Epithelial cell of prostate (primary cell): Measurements from ENCODE around the gene TMOD2.

Source experiments
- DNase-seq: peaks from one replicate; pipeline ENCODE4 v3.0.0-alpha.2; 2011; ENCODE audit warnings: low read depth, low spot score
- H3K27ac ChIP-seq: fragments of 450-650 bp; 2 replicates; pipeline ENCODE4 v1.5.1; 2017; ENCODE audit warnings: mild to moderate bottlenecking

TMOD2 gene

DNA sequence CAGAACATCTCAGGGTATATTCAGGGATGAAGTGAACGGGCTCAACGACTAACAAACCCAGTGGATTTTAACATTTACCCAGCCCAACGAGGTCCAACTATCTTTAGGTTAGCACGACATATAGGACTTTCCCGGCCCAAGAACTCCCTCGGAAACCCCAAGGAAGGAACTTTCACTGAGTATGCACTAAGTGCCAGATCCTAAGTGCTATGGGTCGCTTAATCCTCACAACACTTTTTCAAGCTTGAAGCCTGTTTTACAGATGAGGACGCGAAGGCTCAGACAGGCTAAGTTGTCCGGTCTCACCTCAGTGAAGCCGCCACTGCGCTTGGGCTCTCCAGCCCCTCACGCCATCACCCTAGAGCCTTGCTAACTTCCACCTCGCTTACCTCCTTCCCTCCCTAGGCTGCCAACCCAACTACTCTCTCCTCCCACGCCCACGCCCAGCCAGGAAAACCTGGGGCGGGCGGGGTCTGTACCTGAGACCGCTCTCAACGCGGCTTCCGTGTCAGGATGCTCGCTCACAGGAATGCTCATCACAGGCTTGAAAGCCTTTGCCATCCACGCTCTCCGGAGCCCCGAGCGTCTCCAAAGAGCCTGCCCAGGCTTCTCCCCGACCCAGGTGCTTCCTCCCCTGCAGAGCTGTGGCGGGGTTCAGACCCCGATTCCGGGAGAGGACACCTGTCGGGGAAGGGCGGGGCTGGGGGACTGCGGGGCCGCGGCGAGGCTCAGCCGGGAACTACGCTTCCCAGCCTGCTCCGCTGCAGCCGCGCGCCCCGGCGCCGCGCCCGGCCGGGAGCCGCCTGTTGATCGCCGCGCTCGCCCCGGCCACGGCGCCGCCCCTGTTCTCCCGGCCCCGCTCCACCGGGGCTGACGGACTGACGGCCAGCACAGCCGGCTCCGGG, at the start of gene TMOD2:
TMOD2 (plus strand) TSS at position 806 of the 905 bp plus-strand sequence. CDS start 14,845 bp downstream, outside the sequence.
- DNase-seq = no peak

DNA sequence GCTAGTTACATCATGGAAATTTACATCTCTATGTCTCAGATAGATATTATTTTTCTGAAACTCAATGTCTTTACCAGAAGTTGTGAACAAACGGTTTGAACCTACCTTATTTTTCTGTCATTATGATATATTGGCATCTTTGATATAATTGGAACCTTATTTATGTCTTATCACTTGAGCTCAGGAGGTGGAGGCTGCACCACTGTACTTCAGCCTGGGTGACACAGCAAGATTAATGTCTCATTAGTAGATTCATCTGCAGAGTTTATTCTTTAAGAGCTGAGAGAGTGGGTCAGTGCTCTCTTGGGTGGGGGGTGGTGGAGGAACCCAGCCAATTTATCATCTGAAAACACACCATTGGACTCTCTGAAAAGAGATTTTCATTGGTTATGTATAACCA, 48.7 kb upstream of the TMOD2 start:
- no peak for DNase-seq

More for the DNA sequence above, at the start of gene TMOD2:
- H3K27ac ChIP-seq = no peak within 1 kb of the TSS

DNA sequence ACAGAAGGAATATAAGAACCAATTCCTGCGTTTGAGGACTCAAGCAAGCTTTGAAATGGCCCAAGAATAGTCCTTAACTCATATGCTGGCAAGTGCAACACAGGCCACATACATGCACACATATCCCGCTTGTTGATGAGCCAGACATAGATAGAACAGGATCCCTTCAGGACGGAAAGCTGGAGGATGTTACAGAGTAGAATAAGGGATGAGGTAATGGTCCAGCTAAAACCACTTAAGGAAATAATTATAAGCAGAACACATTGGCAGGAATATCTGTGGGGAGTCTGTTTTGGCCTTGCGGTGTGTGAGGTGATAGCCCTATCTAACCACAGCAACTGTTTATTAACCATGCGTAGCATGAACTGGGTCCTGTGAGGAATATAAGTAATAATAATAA, 45.1 kb upstream of the TMOD2 start:
- H3K27ac ChIP-seq = no peak overlapping the region
- DNase-seq = no peak

More for the DNA sequence above, 48.7 kb upstream of the TMOD2 start:
- no peak overlapping the region for H3K27ac ChIP-seq

DNA sequence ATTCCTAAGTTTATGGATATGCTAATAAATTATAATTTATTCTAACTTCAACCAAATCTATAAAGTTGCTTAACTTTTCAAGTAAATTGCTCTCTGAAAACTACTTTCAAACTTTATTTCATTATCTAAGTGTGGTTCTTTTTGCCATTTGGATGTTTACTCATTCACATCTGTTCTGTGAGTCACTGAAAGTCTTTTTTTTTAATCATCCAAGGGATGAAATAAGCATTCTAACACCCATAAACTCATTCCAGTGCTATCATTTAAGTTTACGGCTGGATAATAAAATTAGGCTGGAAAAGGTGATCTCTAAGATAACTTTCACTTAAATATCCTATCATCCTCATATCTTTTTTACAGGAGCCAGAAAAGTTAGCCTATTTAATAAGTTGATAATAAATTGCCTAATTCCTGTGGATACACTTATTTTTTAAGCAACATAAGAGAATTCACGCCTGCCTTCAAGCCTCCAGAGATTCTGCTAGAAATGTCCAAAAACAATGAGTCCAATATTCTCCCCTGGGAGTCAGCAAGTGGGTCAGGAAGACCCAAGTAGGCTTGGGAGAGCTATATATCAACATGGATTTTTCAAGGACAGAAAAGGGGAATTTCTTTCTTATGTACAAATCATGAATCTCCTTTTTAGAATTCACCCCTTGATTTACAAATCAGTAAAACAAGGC, 44.3 kb upstream of the TMOD2 start:
- DNase-seq = no peak
- H3K27ac ChIP-seq = no peak overlapping the region

DNA sequence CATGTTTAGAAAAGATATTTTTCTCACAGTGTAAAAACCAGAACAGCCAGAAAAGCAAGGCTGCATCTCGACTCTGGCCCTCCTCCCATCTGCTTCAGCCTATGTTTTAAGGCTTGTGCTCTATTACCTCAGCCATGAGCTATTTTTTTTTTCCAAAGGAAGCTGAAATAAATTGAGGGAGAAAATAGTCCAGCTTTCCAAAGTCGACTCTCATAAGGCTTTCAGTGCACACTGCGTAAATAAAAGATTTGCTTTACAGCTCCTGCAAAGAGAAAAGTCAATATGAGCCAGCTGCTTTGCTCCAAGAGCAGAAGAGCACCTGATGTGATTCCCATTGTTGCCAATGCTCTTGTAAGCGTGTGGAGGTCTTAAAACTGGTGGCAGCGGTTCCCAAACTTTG, 43.4 kb upstream of the TMOD2 start:
- DNase-seq = no peak
- no peak overlapping the region for H3K27ac ChIP-seq

DNA sequence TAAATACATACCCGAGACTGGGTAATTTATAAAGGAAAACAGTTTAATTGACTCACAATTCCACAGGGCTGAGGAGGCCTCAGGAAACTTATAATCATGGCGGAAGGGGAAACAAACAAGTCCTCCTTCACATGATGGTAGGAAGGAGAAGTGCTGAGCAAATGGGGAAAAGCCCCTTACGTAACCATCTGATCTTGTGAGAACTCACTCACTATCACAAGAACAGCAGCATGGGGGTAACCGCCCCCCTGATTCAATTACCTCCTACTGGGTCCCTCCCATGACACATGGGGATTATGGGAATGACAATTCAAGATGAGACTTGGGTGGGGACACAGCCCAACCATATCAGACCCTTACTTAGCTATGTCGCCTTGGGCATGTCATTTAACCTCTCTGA, 42.4 kb upstream of the TMOD2 start:
- DNase-seq = no peak
- no peak overlapping the region for H3K27ac ChIP-seq

DNA sequence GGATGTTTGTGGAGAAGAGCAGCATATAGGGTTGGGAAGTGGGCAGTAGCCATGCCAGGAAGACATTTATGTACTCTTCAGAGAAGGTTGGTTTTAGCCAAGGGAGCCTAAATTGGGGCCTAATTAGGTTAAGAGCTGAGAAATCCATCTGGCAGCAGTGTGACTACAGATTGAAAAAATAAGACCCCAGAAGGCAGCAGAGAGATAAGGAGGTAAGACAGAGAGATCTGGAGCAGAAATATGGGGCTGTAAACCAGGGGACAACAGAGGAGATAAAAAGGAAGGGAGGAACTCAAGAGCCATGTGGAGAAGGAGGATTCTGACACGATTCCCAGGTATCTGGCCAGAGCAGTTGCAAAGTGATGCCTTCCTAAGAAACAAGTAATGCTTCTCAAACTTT, 37.2 kb upstream of the TMOD2 start:
- DNase-seq = no peak

DNA sequence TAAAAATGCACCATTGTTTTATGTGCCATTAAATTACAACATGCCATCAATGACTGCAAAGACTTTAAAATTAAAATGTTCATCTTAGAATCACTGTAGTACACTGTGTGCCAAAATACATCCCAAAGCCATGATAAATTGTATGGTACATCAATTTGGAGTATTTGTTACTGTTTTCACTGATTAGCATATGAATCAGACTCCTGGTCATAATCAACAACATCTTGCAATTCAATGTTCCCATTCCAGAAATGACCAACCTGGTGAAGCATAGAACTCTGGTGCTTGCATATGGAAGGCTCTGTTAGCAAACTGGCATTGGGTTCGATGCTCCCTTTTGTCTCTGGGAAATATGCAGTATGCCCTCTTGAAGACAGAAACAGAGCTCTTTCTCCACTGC, 36.5 kb upstream of the TMOD2 start:
- DNase-seq = no peak
- no peak overlapping the region for H3K27ac ChIP-seq

More for the DNA sequence above, 37.2 kb upstream of the TMOD2 start:
- H3K27ac ChIP-seq = no peak overlapping the region

DNA sequence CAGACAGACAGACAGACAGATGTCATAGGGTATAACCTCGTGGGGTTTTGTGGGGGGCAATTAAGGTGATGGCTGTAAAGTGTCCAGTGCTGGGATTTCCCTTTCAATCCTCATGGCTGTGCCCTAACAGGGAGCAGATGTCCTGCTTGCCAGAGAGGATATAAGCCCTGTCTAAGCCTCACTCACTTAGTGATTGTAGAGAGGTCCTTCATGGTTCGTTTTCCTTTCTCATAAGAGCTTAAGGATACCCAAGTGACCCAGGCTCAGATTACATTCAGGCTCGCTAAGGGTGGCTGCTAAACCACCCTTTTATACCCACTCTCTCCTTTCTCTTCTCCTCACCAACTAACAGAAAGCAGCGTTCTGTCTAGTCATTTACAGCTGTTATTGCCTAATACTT, 33.2 kb upstream of the TMOD2 start:
- H3K27ac ChIP-seq = no peak overlapping the region

DNA sequence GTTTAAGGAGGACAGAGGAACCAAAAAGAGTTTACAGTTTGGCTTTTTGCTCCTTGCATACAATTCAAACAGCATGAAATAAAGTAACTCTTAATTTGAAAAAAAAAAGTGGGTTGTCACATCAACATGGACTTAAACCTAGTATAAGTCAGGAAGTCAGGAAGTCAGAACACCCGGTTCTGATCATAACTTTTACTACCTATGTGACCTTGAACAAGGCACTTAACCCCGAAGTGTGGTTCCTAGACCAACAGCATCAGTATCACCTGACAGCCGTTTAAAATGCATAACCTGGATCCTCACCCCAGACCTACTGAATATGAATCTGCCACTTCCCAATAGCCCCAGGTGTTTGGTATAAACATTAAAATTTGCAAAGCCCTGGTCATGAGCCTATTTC, 32.7 kb upstream of the TMOD2 start:
- no peak overlapping the region for H3K27ac ChIP-seq
- DNase-seq = no peak

More for the DNA sequence above, 33.2 kb upstream of the TMOD2 start:
- no peak for DNase-seq

DNA sequence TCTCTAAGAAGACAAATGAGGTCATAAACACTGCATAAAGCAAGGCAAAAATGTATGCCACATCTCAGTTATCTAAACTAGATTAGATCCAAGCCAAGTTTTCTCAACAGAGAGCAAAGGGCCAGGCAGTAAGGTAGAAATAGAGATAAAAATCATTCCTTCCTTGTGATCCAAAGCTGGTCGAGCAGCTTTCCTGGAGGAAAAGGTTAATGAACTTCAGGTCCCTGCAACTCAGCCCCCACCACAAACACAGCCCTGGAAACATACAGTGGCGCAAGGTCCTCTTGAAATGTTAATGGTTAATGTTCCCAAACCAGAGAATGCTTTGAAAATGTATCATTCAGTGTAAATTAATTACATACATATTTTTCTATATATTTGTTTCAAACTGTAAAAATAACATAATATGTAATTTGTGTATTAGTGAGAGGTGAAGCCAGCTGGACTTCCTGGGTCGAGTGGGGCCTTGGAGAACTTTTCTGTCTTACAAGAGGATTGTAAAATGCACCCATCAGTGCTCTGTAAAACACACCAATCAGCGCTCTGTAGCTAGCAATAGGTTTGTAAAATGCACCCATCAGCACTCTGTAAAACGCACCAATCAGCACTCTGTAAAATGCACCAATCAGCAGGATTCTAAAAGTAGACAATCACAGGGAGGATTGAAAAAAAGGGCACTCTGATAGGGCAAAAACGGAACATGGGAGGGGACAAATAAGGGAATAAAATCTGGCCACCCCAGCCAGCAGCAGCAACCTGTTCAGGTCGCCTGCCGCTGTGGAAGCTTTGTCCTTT, 31.0 kb upstream of the TMOD2 start:
- DNase-seq = no peak
- no peak overlapping the region for H3K27ac ChIP-seq

DNA sequence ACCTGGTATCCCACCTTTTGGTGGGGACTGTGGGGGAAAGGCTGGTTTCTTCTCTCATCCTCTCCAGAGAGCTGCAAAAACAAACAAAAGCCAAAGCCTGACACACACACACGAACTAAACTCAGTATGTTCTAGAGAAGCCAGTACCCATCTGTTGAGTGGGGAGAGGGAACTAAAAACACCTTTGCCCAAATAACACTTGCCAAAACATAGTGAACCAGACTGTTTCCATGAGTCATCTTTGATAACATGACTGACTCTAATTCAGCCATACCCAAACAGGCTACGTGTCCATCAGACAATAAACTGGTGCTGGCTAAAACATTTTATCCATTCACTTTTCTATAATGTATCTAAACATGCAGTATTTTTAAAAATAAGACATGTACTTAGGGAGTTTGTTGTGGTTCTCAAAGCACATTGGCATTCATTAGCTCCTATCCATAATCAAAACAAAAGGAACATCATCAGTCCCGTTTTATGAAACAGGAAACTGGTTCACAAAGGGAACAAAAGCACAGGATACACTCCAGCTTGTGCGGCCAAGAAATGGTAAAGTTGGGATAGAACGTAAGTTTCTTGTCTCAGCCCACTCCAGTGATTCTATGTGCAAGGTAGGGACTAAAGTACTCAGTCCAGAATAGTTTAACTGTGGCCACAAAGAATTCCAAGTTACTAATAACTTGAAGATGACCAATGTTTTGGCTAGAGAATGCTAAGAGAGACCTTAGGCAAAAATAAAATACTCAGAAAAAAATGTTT, 30.0 kb upstream of the TMOD2 start:
- H3K27ac ChIP-seq = no peak overlapping the region
- no peak for DNase-seq

DNA sequence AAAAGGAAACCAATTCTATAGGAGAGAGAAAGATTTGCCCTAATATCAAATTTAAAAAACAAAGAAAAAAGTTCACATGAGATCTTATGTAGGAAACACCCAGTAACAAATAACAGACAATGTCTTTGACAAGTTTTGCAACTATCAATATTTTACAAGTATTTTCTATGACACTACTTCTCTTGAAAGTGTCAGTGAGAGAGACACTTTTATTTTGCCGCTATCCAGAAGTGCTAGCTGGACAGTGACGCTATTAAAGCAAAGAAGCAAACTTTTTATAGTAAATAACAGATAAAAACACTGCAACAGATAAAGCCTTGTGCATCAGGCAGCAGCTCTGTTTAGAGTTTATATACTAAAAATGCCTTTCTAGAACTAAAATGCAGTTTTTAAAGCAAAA, 27.2 kb upstream of the TMOD2 start:
- no peak overlapping the region for H3K27ac ChIP-seq
- no peak for DNase-seq

DNA sequence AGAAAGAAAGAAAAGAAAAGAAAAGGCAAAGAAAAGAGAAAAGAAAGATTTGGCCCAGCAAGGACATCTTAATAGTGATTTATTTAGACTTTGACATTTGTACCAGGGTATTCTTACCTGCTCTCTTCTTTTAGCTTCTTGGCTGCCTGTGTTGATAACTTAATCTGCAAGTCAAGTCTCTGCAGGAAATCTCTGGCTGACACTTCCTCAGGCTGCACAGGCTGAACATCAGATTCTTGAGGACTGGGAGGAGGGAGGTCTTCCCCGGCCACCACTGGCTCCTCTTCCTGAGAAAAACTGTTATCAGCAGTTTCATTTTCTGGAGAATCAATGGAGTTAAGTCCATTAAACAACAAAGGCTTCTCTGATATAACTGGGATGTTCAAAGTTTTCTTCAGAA, 26.7 kb upstream of the TMOD2 start:
- no peak overlapping the region for H3K27ac ChIP-seq
- DNase-seq = no peak

DNA sequence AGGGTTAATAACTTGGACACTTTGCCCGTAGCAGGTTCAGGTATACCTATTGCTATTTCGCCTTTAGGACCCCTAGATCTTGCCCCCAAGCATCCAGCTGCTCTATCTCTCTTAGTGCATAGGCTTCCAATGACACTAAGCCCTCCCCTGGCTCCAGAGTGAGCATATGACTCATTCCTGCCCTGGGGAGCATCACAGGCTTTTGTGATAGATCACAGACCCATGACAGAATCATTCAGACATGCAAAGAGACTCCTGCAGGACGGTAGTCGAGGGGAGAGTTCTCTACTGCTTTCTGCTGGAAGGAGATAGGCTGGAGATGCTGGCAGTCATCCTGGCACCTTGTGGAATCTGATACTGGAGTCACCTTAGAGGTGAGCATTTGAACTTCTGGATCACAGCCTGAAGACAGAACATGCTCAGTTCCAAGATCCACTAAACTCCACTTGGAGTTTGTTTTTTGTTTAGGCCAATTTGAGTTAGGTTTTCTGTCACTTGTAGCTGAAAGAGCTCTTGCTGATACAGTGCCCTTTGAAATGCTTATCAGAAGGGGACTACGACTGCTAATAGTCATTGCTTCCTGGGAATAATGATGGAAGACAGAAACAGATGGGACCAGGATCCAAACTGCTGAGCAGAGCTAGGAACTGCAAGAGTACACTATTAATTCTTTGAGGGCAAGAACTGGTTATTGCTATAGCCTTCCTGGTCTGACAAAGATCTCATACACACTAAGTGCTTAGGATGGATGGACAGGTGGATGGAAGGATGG, 24.9 kb upstream of the TMOD2 start:
- H3K27ac ChIP-seq = no peak overlapping the region
- DNase-seq = peak; percentile 72

DNA sequence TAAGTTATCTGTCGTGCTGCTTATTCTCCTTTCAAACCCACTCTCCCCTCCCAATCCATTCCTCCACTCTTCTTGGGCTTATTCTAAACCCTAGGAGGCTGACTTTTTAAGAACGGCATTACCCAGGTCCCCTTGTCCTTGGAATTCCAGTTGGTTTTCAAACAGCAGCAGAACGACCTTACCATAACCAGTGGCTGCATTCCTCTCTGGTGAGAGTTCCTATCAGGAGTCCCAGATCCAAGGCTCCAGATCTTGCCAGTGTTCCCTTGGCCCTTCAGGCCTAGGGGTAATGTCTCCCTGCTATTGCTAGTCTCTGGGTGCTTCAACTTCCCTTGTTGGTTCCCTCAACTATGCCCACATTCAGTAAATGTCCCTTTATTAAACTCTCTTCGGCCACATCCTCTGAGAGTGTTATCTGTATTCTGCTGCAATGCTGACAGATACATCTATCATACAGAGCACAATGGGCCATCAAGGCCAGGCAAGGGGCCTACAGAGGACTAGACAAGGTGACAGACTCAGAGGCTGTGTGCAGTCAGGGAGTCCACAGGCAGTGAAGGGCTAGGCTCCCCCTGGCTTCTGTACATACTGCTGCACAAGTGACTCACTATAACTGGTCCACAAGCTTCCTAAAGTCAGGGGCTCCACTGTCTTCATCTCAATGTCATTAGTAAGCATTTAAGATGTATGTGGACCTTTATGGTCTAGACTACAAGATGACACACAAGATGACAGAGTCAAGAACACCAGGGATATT, 24.1 kb upstream of the TMOD2 start:
- no peak for DNase-seq
- no peak overlapping the region for H3K27ac ChIP-seq

DNA sequence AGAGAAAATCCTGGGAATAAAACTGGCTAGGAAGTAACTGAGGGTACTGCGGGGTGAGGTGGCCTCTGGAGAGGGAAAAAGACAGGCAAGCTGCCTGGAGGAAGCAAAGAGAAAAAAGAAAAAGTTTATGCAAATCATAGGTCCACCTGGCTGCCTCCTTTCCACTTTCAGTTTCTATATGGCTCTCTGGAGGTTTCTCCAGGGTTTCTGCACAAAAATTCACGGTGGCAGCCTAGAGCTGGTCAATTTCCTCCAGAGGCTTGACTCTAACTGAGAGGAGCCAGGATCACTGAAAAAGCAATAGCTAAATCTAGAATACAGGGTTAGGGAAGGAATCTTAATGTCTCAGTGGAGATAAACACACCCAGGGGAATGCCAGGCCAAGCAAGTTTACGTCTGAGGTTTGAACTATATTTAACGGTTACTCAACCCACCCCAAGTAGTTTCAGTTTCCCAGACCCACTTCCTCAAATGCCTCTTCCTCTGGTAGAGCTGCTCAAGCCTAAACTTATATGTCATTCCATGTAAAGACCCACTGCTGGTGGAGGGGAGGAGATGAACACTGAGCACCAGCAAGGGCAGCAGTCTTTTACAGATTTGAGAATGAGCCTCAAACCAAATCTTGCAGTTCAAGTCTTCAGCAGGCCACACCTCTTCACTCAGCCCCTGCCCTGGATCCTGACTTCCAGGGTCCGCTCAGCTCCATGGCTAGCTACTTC, 19.7 kb upstream of the TMOD2 start:
- no peak for DNase-seq
- H3K27ac ChIP-seq = no peak overlapping the region

DNA sequence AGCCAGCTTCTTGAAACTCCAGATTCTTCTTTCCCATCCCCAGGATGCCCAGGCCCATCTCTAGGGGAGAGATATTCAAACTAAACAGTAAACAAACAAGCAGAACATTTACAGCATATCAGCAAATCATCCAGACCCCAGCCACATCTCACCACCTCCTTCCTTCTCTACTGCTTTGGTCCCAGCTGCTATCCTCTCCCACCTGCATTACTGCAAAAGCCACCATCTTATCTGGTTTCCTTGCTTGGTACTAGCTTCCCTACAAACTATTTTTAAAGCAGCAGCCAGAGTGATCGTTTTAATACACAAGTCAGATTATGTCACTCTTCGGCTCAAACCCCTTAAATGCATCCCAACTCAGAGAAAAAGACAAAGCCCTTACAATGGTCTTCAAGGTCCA, 18.8 kb upstream of the TMOD2 start:
- no peak for DNase-seq
- H3K27ac ChIP-seq = no peak overlapping the region
